SU-DHL-6 (cell line): Measurements from ENCODE around the gene BCAS1.

ENCODE experiments used
- H2AFZ ChIP-seq: fragments of 200-600 bp; sonication (generic); 2 replicates; pipeline ENCODE4 v1.6.1; 2014; ENCODE audit warnings: low read depth, mild to moderate bottlenecking, moderate library complexity, mixed read lengths, antibody characterized with exemption, low read length; ENCODE audit not compliant: severe bottlenecking
- H3F3A ChIP-seq: fragments of 200-600 bp; shearing (Covaris generic); 2 replicates; pipeline ENCODE4 v1.6.0; 2016; ENCODE audit warnings: antibody characterized with exemption, mild to moderate bottlenecking; ENCODE audit not compliant: insufficient read depth
- H3K27ac ChIP-seq: fragments of 200-600 bp; sonication (generic); 2 replicates; pipeline ENCODE4 v1.5.1; 2016; ENCODE audit warnings: low read depth, mild to moderate bottlenecking, low read length, moderate library complexity, mixed read lengths
- H3K27me3 ChIP-seq: fragments of 200-600 bp; sonication (generic), shearing (Covaris generic); 2 replicates; pipeline ENCODE4 v1.6.0; 2014; ENCODE audit warnings: mild to moderate bottlenecking, low read length
- H3K36me3 ChIP-seq: fragments of 200-600 bp; sonication (generic); 2 replicates; pipeline ENCODE4 v1.6.1; 2014; ENCODE audit warnings: mild to moderate bottlenecking, low read length, mixed read lengths
- H3K4me2 ChIP-seq: fragments of 300-600, 200-600 bp; shearing (Covaris generic), sonication (generic); 2 replicates; pipeline ENCODE4 v1.6.0; 2014; ENCODE audit warnings: low read length, low read depth, mild to moderate bottlenecking; ENCODE audit not compliant: poor library complexity, severe bottlenecking
- H3K4me3 ChIP-seq: fragments of 200-600 bp; sonication (generic); 2 replicates; pipeline ENCODE4 v1.5.1; 2014; ENCODE audit warnings: antibody characterized with exemption, low read length, mild to moderate bottlenecking, mixed read lengths; ENCODE audit not compliant: insufficient read depth, poor library complexity, severe bottlenecking
- H3K79me2 ChIP-seq: fragments of 200-600 bp; sonication (generic); 2 replicates; pipeline ENCODE4 v1.6.1; 2014; ENCODE audit warnings: mild to moderate bottlenecking, low read length, moderate library complexity; ENCODE audit not compliant: insufficient read depth
- H3K9ac ChIP-seq: fragments of 200-600 bp; sonication (generic); 2 replicates; pipeline ENCODE4 v1.7.0; 2014; ENCODE audit warnings: mild to moderate bottlenecking, low read length
- H3K9me2 ChIP-seq: fragments of 200-600 bp; sonication (generic); replicated peaks from 2 replicates; pipeline ENCODE4 v1.6.1; 2014; ENCODE audit warnings: low read length; ENCODE audit not compliant: insufficient read depth
- H3K9me3 ChIP-seq: fragments of 200-600 bp; sonication (generic); 2 replicates; pipeline ENCODE4 v1.6.1; 2014; ENCODE audit warnings: low read length, mixed read lengths; ENCODE audit not compliant: insufficient read depth
- H4K20me1 ChIP-seq: fragments of 200-600 bp; sonication (generic); 2 replicates; pipeline ENCODE4 v1.6.1; 2014; ENCODE audit warnings: low read depth, mild to moderate bottlenecking, antibody characterized with exemption, low read length, moderate library complexity, mixed read lengths
- CTCF ChIP-seq: fragments of 200-600 bp; sonication (generic); IDR thresholded peaks from one replicate; pipeline ENCODE4 v1.5.1; 2017; ENCODE audit warnings: antibody characterized with exemption, mild to moderate bottlenecking, low read length, moderate library complexity; ENCODE audit not compliant: insufficient read depth, poor library complexity, severe bottlenecking
- EZH2phosphoT487 ChIP-seq: fragments of 200-600 bp; sonication (generic), shearing (Covaris generic); conservative IDR thresholded peaks from 2 replicates; pipeline ENCODE4 v1.6.1; 2018; ENCODE audit warnings: mild to moderate bottlenecking, antibody characterized with exemption, low read length, moderate library complexity, mixed read lengths

BCAS1 gene

DNA sequence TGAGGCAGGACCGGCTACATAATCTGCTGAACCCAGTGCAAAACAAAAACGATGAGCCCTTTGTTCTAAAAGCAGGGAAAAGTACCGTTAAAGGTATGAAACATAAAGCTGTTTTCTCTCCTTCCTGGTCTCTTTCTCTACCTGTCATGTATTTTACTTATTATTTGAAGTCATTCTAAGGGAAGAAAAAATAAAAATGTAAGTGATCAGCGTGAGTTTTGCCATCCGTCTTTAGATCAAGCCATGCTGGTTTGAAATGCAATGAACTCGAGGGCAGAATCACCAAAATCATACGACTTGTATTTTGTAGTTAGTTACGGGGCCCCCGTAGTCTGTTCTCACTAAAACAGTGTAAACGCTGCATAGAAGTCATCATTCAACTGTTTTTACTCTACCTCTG, 2.9 kb upstream of the BCAS1 start:
- Histone ChIP-seq H3K27ac (no peak overlapping the region), H3K36me3 (no peaks in the 10 kb centered on the region), H3K9me2 (no peaks in the 10 kb centered on the region), H3K27me3 (no peaks in the 10 kb centered on the region), H3K9me3 (no peaks in the 10 kb centered on the region), H3K9ac (no peak overlapping the region), H2AFZ (no peak overlapping the region), H3K79me2 (no peaks in the 10 kb centered on the region), H3F3A (no peaks in the 10 kb centered on the region), H3K4me3 (no peak overlapping the region), H3K4me2 (no peak overlapping the region), H4K20me1 (no peaks in the 10 kb centered on the region)
- no peak for TF ChIP-seq EZH2phosphoT487
- no peak for TF ChIP-seq CTCF

- TF ChIP-seq CTCF (no peak), EZH2phosphoT487 (no peak)
- Histone ChIP-seq H2AFZ (no peak overlapping the region), H3K4me3 (no peak overlapping the region), H3K9me2 (no peaks in the 10 kb centered on the region), H3K36me3 (no peaks in the 10 kb centered on the region), H3K9ac (no peak overlapping the region), H3K79me2 (no peaks in the 10 kb centered on the region), H3K9me3 (no peaks in the 10 kb centered on the region), H3K4me2 (no peak overlapping the region), H3K27ac (no peak overlapping the region), H3K27me3 (no peaks in the 10 kb centered on the region), H3F3A (no peaks in the 10 kb centered on the region), H4K20me1 (no peaks in the 10 kb centered on the region)
Observed at GRCh38 chr20:54069501-54069971, 858 bp downstream of the BCAS1 start.

DNA sequence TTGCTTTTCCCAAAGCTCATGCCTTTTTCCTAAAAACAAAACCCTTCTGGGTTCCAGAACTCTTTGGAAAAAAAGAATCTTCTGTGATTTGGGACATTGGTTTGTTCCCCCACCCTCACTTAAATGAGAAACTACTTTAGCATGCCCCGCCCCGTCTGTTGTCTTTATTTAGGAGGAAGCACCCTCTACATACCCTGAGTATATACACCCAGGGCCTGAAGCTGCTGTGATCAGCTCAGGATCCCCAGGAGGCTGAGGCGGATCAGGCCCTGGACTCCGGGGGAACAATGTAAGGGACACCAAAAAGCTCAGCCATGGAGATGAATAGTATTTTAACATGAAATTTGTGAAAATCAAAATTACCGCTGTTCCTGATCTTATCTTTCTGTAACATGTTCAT, 1.4 kb downstream of the BCAS1 start:
- Histone ChIP-seq H3K4me2 (no peak overlapping the region), H3K27ac (no peak overlapping the region), H3K9me2 (no peaks in the 10 kb centered on the region), H3K36me3 (no peaks in the 10 kb centered on the region), H3K9me3 (no peaks in the 10 kb centered on the region), H3K9ac (no peak overlapping the region), H3K4me3 (no peak overlapping the region), H3F3A (no peaks in the 10 kb centered on the region), H4K20me1 (no peaks in the 10 kb centered on the region), H2AFZ (no peak overlapping the region), H3K79me2 (no peaks in the 10 kb centered on the region), H3K27me3 (no peaks in the 10 kb centered on the region)
- no peak for TF ChIP-seq EZH2phosphoT487
- TF ChIP-seq CTCF = no peak

- Histone ChIP-seq H3F3A (no peaks in the 10 kb centered on the region), H3K9ac (no peak overlapping the region), H3K36me3 (no peaks in the 10 kb centered on the region), H4K20me1 (no peaks in the 10 kb centered on the region), H2AFZ (no peak overlapping the region), H3K9me2 (no peaks in the 10 kb centered on the region), H3K27me3 (no peaks in the 10 kb centered on the region), H3K79me2 (no peaks in the 10 kb centered on the region), H3K27ac (no peak overlapping the region), H3K9me3 (no peaks in the 10 kb centered on the region), H3K4me2 (no peak overlapping the region), H3K4me3 (no peak overlapping the region)
- TF ChIP-seq EZH2phosphoT487 (no peak), CTCF (no peak)
Observed at GRCh38 chr20:54068495-54068894, 1.9 kb downstream of the BCAS1 start.
